ENCODE data around the gene ABLIM1.

DNA sequence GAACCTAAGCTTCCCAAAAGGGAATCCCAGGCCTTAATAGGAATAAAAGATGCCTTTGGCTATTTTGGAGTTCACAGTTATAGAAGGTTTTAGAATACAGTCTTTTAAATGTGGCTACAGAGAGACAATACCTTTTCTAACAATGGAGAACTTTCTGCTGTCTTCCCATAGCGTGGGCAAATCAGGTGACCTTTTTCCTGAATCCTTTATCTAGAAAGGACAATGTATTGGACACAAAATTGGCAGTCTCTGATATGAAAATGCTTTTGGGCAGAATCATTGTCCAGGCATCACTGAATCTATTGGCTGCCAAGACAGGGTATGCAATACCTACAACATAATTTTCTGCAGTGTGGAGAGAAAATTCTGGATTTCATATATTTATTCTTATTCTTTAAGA, 7.8 kb upstream of the ABLIM1 start:
- no peak for TF ChIP-seq FOSL1 (CRISPR knock-in tag; IDR thresholded peaks at IDR 0.05; ENCODE audit: borderline replicate concordance)
- TF ChIP-seq EP300 (IDR thresholded peaks at IDR 0.05; ENCODE audit: low read depth in 2 of 2, low read length in 2 of 2) = no peak
- TF ChIP-seq EP300 (CRISPR knock-in tag; IDR thresholded peaks at IDR 0.05; ENCODE audit: borderline replicate concordance) = no peak
- TF ChIP-seq, protein P1, sequence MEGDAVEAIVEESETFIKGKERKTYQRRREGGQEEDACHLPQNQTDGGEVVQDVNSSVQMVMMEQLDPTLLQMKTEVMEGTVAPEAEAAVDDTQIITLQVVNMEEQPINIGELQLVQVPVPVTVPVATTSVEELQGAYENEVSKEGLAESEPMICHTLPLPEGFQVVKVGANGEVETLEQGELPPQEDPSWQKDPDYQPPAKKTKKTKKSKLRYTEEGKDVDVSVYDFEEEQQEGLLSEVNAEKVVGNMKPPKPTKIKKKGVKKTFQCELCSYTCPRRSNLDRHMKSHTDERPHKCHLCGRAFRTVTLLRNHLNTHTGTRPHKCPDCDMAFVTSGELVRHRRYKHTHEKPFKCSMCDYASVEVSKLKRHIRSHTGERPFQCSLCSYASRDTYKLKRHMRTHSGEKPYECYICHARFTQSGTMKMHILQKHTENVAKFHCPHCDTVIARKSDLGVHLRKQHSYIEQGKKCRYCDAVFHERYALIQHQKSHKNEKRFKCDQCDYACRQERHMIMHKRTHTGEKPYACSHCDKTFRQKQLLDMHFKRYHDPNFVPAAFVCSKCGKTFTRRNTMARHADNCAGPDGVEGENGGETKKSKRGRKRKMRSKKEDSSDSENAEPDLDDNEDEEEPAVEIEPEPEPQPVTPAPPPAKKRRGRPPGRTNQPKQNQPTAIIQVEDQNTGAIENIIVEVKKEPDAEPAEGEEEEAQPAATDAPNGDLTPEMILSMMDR (CRISPR knock-in tag; IDR thresholded peaks at IDR 0.05) = no peak
- TF ChIP-seq, protein P2, sequence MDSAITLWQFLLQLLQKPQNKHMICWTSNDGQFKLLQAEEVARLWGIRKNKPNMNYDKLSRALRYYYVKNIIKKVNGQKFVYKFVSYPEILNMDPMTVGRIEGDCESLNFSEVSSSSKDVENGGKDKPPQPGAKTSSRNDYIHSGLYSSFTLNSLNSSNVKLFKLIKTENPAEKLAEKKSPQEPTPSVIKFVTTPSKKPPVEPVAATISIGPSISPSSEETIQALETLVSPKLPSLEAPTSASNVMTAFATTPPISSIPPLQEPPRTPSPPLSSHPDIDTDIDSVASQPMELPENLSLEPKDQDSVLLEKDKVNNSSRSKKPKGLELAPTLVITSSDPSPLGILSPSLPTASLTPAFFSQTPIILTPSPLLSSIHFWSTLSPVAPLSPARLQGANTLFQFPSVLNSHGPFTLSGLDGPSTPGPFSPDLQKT (CRISPR knock-in tag; IDR thresholded peaks at IDR 0.05; ENCODE audit: borderline replicate concordance) = no peak
- TF ChIP-seq, protein P3, sequence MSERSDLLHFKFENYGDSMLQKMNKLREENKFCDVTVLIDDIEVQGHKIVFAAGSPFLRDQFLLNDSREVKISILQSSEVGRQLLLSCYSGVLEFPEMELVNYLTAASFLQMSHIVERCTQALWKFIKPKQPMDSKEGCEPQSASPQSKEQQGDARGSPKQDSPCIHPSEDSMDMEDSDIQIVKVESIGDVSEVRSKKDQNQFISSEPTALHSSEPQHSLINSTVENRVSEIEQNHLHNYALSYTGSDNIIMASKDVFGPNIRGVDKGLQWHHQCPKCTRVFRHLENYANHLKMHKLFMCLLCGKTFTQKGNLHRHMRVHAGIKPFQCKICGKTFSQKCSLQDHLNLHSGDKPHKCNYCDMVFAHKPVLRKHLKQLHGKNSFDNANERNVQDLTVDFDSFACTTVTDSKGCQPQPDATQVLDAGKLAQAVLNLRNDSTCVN (CRISPR knock-in tag; IDR thresholded peaks at IDR 0.05; ENCODE audit: borderline replicate concordance) = no peak

Data from HepG2 (cell line).